Ishikawa (cell line): ENCODE measurements around the gene PANX1.

Experiments
- CEBPB ChIP-seq: IDR thresholded peaks from 2 replicates; pipeline ENCODE4 v1.6.1; 2012
- CREB1 ChIP-seq: IDR thresholded peaks from 2 replicates; pipeline ENCODE4 v1.6.1; 2012; ENCODE audit warnings: low read depth
- EGR1 ChIP-seq: IDR thresholded peaks from 2 replicates; pipeline ENCODE4 v1.6.1; 2012
- EP300 ChIP-seq: IDR thresholded peaks from 2 replicates; pipeline ENCODE4 v1.6.1; 2012; ENCODE audit warnings: borderline replicate concordance
- FOXM1 ChIP-seq: IDR thresholded peaks from 2 replicates; pipeline ENCODE4 v1.6.1; 2012; ENCODE audit warnings: low read depth, borderline replicate concordance
- MAX ChIP-seq: IDR thresholded peaks from 2 replicates; pipeline ENCODE4 v1.6.1; 2012
- NFIC ChIP-seq: IDR thresholded peaks from 2 replicates; pipeline ENCODE4 v1.6.1; 2012
- RAD21 ChIP-seq: IDR thresholded peaks from 2 replicates; pipeline ENCODE4 v1.6.1; 2012; ENCODE audit warnings: low read depth
- TAF1 ChIP-seq: IDR thresholded peaks from 2 replicates; pipeline ENCODE4 v1.6.1; 2012; ENCODE audit warnings: low read depth, mild to moderate bottlenecking
- TEAD4 ChIP-seq: IDR thresholded peaks from 2 replicates; pipeline ENCODE4 v1.6.1; 2012
- YY1 ChIP-seq: IDR thresholded peaks from 2 replicates; pipeline ENCODE4 v1.6.1; 2012; ENCODE audit warnings: low read depth
- ZBTB7A ChIP-seq: IDR thresholded peaks from 2 replicates; pipeline ENCODE4 v1.6.1; 2012; ENCODE audit warnings: low read depth
- TF ChIP-seq, protein P1 (sequence below): IDR thresholded peaks from 2 replicates; pipeline ENCODE4 v1.6.1; 2012; ENCODE audit warnings: low read depth, mild to moderate bottlenecking
- TF ChIP-seq, protein P2 (sequence below): IDR thresholded peaks from 2 replicates; pipeline ENCODE4 v1.6.1; 2012

GRCh38 chr11:94111660-94112059 is 17.0 kb upstream of the PANX1 start:
- TF ChIP-seq, protein P1, sequence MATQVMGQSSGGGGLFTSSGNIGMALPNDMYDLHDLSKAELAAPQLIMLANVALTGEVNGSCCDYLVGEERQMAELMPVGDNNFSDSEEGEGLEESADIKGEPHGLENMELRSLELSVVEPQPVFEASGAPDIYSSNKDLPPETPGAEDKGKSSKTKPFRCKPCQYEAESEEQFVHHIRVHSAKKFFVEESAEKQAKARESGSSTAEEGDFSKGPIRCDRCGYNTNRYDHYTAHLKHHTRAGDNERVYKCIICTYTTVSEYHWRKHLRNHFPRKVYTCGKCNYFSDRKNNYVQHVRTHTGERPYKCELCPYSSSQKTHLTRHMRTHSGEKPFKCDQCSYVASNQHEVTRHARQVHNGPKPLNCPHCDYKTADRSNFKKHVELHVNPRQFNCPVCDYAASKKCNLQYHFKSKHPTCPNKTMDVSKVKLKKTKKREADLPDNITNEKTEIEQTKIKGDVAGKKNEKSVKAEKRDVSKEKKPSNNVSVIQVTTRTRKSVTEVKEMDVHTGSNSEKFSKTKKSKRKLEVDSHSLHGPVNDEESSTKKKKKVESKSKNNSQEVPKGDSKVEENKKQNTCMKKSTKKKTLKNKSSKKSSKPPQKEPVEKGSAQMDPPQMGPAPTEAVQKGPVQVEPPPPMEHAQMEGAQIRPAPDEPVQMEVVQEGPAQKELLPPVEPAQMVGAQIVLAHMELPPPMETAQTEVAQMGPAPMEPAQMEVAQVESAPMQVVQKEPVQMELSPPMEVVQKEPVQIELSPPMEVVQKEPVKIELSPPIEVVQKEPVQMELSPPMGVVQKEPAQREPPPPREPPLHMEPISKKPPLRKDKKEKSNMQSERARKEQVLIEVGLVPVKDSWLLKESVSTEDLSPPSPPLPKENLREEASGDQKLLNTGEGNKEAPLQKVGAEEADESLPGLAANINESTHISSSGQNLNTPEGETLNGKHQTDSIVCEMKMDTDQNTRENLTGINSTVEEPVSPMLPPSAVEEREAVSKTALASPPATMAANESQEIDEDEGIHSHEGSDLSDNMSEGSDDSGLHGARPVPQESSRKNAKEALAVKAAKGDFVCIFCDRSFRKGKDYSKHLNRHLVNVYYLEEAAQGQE, result no peak
- TF ChIP-seq EP300, result no peak
- no peak for TF ChIP-seq RAD21
- TF ChIP-seq FOXM1, result no peak
- no peak for TF ChIP-seq TAF1
- no peak for TF ChIP-seq EGR1
- TF ChIP-seq ZBTB7A, result no peak
- no peak for TF ChIP-seq YY1
- TF ChIP-seq CEBPB, result no peak
- no peak for TF ChIP-seq MAX
- no peak for TF ChIP-seq TEAD4
- TF ChIP-seq CREB1, result no peak
- TF ChIP-seq NFIC, result no peak
- TF ChIP-seq, protein P2, sequence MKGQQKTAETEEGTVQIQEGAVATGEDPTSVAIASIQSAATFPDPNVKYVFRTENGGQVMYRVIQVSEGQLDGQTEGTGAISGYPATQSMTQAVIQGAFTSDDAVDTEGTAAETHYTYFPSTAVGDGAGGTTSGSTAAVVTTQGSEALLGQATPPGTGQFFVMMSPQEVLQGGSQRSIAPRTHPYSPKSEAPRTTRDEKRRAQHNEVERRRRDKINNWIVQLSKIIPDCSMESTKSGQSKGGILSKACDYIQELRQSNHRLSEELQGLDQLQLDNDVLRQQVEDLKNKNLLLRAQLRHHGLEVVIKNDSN, result no peak
